HG02759 (cell line): ENCODE results near the gene STEAP3.
"Not testable (repeated sequence)": the region's sequence is repeated elsewhere in the genome, so short reads cannot be mapped to it uniquely, and the experiment has no call there.

ENCODE experiments used
- ATAC-seq: cut with Tn5 transposase; IDR thresholded peaks from one replicate; pipeline ENCODE4 v1.9.1; 2021; ENCODE audit warnings: mild to moderate bottlenecking, moderate library complexity; ENCODE audit not compliant: unreplicated experiment

STEAP3 gene

DNA sequence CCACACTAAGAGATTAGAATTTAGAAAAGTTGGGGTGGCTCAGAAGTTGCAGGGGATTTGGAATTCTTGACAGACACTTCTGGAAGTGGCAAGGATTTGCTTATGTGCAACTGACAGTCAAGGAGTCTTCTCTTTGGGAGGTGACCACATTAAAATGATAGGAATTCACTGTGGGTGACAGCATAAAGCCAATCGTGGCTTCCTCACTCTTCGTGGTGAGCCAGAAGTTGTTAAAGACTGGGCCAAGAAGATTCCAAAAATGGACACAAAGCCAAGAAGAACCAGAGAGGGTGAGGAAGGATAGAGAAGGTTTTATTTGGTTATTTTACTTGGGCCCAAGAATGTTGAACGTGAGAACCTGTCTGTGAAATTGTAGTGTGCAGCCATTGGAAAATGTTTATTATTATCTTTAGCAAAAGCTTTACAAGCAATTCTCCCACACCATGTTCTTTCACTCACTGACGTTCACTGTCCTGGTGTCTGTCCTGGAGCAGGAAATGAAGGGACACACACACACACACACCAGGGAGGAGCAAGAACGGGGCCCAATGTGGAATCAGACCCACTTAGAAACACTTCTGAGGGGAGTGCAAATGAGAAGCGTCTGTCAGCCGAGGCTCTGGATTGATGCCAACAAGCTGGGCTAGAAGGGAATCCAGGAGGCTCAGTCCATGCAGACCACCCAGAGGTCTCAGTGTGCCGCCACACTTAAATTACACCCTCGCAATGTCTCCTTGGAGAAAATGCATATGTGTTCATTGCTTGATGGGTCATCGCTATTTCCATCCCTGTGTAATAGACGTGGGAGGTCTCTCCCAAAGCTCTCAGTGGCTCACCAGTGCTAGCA, 37.2 kb downstream of the STEAP3 start:
- ATAC-seq: no peak

- no peak for ATAC-seq
These were observed 38.0 kb downstream of the STEAP3 start for GRCh38 chr2:119261493-119262225.

GRCh38 chr2:119263025-119263424, 39.4 kb downstream of the STEAP3 start:
- ATAC-seq: no peak

DNA sequence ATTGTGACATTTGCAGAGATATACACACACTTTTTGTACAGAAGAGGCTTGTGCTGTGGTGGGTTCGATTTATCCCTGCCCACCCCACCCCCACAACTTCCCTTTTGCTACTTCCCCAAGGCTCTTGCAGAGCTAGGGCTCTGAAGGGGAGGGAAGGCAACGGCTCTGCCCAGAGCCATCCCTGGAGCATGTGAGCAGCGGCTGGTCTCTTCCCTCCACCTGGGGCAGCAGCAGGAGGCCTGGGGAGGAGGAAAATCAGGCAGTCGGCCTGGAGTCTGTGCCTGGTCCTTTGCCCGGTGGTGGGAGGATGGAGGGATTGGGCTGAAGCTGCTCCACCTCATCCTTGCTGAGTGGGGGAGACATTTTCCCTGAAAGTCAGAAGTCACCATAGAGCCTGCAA, 40.0 kb downstream of the STEAP3 start:
- ATAC-seq: no peak

- ATAC-seq: peak; percentile 96
These were observed 41.4 kb downstream of the STEAP3 start for GRCh38 chr2:119264781-119265692.

DNA sequence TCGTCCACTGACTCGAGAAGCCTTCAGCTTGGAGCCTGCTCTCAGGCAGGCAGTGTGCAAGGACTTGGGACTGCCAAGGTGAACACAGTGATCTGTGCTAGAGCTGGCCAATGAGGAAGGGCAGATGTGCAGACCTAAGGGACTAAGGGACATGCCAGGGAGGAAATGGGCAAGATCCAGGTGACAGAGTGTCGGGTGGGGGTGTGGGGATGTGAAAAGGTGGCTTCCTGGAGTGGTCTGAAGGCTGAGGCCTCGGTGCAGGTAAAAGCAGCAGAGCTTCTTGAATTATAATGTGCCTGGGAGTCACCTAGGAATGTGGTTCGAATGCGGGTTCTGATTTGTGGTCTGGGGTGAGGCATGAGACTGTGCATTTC, 42.0 kb downstream of the STEAP3 start:
- no peak for ATAC-seq

DNA sequence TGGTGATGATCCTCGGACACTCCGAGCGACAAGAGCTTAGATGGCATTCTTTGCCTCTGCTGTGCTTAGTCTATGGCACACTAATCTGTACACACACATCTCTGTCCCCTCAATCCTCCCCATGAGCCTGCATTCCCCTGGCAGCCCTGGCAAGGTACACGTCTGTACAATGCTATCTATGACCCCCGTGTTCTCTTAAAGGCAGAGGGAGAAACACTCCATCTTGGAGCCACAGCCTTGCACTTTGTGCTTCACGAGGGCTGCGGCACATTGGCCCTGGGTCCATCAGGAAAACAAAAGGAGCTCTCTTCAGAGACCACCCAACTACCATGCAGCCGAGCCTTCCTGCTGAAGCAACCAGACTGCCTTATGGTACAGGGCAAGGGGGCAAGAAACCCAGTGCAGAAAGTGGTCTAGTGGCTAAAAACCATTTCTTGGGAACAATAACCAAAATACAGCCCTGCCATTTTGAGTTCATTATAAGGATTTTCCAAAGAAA, 42.5 kb downstream of the STEAP3 start:
- ATAC-seq: no peak

DNA sequence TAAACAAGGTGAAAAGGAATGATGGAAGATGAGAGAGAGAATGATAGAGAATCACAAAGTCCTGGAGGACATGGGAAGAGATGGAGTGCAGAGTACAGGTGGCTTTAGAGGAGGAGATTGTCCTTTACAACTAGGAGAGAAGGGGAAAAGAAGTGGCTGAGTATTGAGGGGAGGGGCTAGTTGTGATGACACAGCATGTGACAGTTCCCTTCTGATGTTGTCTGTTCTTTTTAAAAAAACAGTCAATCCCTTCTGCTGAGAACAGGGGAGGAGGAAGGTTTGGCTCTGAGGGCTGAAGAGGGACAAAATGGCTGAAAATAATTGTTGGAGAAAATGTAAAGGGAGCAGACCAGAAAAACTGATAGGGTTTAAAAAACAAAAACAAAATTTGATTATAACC, 44.0 kb downstream of the STEAP3 start:
- no peak for ATAC-seq

DNA sequence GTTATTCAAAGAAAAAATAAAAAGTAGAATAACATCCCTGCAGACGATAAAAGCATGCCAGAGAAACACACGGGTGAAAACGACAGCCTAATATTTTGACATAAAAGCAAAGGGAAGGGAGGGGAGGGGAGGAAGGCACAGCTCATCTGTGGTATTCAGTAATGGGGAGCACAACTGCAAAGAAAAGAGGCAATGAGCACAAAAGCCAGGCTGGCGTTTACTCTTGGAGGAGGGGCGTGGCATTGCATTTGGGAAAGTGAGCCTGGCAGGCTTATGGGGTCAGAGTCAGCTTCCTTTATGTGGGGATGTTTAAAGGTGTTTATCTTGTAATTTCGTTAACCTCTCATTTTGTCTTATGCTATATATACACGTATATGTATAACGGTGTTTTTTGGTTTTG, 53.2 kb downstream of the STEAP3 start:
- no peak for ATAC-seq

DNA sequence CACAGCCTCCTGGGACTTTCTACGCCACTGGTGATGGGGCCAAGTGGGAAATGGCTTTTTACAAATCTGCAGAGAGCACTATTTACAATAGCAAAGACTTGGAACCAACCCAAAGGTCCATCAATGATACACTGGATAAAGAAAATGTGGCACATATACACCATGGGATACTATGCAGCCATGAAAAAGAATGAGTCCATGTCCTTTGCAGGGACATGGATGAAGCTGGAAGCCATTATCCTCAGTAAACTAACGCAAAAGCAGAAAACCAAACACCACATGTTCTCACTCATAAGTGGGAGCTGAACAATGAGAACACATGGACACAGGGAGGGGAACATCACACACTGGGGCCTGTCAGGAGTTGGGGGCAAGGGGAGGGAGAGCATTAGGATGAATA, 54.8 kb downstream of the STEAP3 start:
- ATAC-seq: not testable (repeated sequence)

DNA sequence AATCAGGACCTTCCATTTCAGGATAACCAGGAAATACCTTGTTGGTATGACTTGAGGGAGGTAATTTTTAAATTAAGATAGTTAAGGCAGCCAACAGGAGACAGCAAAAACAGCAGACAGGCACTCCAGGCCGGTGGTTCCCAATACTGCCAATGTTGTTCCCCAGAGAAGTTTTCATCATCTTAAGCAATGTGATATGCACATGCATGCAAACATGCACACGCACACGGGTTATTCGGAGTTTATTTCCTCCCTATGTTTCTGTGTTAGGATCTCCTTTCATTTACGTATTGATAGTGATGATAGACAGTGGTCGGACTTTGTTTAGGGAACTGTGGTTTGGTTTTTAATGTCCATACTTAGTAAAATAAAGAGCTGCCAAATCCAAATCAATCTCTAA, 55.3 kb downstream of the STEAP3 start:
- no peak for ATAC-seq

DNA sequence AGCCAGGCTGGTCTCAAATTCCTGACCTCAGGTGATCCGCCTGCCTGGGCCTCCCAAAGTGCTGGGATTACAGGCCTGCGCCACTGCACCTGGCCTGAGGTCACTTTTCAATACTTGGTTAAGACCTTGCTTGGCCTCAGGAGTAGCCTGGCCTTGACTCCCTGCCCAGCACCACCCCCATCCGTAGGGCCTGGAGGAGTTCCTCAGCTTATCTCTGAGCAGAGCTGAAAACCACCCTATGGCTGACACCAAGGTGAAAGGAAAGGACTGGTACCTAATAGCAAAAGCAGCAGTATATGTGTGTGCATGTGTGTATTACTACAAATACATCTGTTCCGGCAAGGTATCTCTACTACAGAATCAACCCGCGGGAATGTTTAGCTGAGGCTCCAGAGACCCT, 56.0 kb downstream of the STEAP3 start:
- ATAC-seq: no peak

DNA sequence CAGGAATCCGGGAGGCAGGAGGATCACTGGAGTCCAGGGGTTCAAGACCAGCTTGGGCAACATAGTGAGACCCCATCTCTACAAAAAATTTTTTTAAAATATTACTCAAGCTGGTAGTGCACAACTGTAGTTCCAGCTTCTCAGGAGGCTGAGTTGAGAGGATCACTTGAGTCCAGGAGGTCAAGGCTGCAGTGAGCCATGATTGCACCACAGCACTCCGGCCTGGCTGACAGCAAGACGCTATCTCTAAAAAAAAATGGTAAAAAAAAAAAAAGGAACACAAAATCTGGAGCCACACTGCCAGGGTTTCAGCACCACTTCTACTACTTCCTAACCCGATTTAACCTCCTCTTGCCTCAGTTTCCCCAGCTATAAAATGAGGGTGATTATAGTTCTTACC, 57.0 kb downstream of the STEAP3 start:
- no peak for ATAC-seq

GRCh38 chr2:119282146-119282995, 58.7 kb downstream of the STEAP3 start:
- no peak for ATAC-seq

- ATAC-seq: no peak
These were observed 59.4 kb downstream of the STEAP3 start for GRCh38 chr2:119282996-119283511.

- no peak for ATAC-seq
These were observed 60.3 kb downstream of the STEAP3 start for GRCh38 chr2:119283873-119284331.

DNA sequence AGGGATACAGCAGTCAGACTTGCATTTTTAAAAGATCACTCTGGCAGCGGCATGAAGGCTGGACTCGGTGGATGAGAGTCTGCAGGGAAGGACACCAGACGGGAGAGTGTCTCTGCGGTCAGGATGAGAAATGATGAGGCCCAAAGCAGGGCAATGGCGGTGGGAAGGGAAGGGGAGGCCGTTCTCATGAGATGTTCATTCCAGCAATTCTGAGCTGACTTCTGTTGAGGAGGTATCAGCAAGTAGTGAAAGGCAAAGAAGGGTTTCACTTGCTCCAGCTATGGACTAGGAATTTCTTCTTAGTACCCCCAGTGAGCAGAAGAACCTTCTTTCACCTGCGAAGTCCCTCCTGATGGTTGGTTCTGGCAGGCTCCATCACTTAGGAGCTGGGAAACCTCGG, 63.0 kb downstream of the STEAP3 start:
- ATAC-seq: no peak

GRCh38 chr2:119288576-119288975, 64.9 kb downstream of the STEAP3 start:
- no peak for ATAC-seq

DNA sequence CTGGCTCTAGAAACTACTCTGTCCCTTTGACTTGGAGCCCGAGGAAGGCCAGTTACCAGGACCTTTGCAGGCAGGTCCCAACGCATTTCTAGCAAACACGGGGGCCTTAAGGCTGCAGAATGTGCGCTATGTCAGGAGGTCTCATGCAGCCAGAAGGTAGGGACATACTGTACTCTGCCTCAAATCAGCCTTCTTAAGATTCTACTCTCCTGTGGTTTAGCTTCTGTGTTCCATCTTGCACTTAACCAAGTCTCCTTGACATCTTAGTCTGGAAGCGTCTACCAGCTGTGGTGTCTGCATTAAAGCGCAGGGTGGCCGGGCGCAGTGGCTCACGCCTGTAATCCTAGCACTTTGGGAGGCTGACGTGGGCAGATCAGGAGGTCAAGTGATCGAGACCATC, 65.5 kb downstream of the STEAP3 start:
- no peak for ATAC-seq

GRCh38 chr2:119289642-119290041, 66.0 kb downstream of the STEAP3 start:
- ATAC-seq: no peak
